ENCODE results near the gene PRMT2.

Gene PRMT2

GRCh38 chr21:46646541-46647154 lies 11.2 kb downstream of the PRMT2 start:
- Histone ChIP-seq H3K9ac (ENCODE audit: insufficient read length, low read depth) (no peak overlapping the region), H3K36me3 (ENCODE audit: insufficient read depth, insufficient read length, low read length) (peaks cover 96% of the 10 kb centered on the region), H3K4me3 (ENCODE audit: insufficient read length, low read depth) (no peak overlapping the region), H3K27me3 (ENCODE audit: insufficient read depth, insufficient read length) (no peaks in the 10 kb centered on the region), H3K9me3 (ENCODE audit: insufficient read depth, low read length) (no peaks in the 10 kb centered on the region), H3K4me1 (ENCODE audit: insufficient read depth, insufficient read length) (no peaks in the 10 kb centered on the region)
- TF ChIP-seq ZNF274 (IDR thresholded peaks at IDR 0.05; ENCODE audit: low read depth, low read length) (no peak), SUZ12 (IDR thresholded peaks at IDR 0.05; ENCODE audit: extremely low read depth, insufficient read depth, insufficient read length) (no peak), YY1 (IDR thresholded peaks at IDR 0.05; ENCODE audit: insufficient read depth, insufficient read length) (no peak)
- DNase-seq (ENCODE audit: low read depth, low spot score), result no peak

GRCh38 chr21:46648539-46648938 lies 13.1 kb downstream of the PRMT2 start:
- no peak for TF ChIP-seq SUZ12 (IDR thresholded peaks at IDR 0.05; ENCODE audit: extremely low read depth, insufficient read depth, insufficient read length)
- no peak for TF ChIP-seq ZNF274 (IDR thresholded peaks at IDR 0.05; ENCODE audit: low read depth, low read length)
- no peak for TF ChIP-seq YY1 (IDR thresholded peaks at IDR 0.05; ENCODE audit: insufficient read depth, insufficient read length)
- Histone ChIP-seq H3K36me3 (ENCODE audit: insufficient read depth, insufficient read length, low read length) (peaks cover 99% of the 10 kb centered on the region), H3K9me3 (ENCODE audit: insufficient read depth, low read length) (peaks cover 4% of the 10 kb centered on the region; the same call in 1 of the 2 replicates), H3K4me1 (ENCODE audit: insufficient read depth, insufficient read length) (no peaks in the 10 kb centered on the region), H3K9ac (ENCODE audit: insufficient read length, low read depth) (no peak overlapping the region), H3K27me3 (ENCODE audit: insufficient read depth, insufficient read length) (no peaks in the 10 kb centered on the region), H3K4me3 (ENCODE audit: insufficient read length, low read depth) (no peak overlapping the region)
- no peak for DNase-seq (ENCODE audit: low read depth, low spot score)

DNA sequence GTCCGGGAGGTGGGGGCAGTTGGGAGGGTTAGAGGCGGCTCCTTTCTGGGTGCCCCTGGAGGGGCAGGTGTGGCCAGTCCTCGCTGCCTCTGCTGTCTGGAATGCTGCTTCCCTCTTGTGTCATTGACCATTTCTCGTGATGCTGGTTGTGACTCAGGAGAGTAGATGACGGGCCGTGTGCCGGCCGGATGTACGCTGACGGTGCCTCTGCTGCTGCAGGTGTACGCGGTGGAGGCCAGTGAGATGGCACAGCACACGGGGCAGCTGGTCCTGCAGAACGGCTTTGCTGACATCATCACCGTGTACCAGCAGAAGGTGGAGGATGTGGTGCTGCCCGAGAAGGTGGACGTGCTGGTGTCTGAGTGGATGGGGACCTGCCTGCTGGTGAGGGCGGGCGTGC lies 13.9 kb downstream of the PRMT2 start:
- Histone ChIP-seq H3K36me3 (ENCODE audit: insufficient read depth, insufficient read length, low read length) (peaks cover 99% of the 10 kb centered on the region), H3K9ac (ENCODE audit: insufficient read length, low read depth) (no peak overlapping the region), H3K4me1 (ENCODE audit: insufficient read depth, insufficient read length) (no peaks in the 10 kb centered on the region), H3K27me3 (ENCODE audit: insufficient read depth, insufficient read length) (no peaks in the 10 kb centered on the region), H3K4me3 (ENCODE audit: insufficient read length, low read depth) (no peak overlapping the region), H3K9me3 (ENCODE audit: insufficient read depth, low read length) (peaks cover 12% of the 10 kb centered on the region)
- TF ChIP-seq SUZ12 (IDR thresholded peaks at IDR 0.05; ENCODE audit: extremely low read depth, insufficient read depth, insufficient read length) (no peak), ZNF274 (IDR thresholded peaks at IDR 0.05; ENCODE audit: low read depth, low read length) (no peak), YY1 (IDR thresholded peaks at IDR 0.05; ENCODE audit: insufficient read depth, insufficient read length) (no peak)
- DNase-seq (ENCODE audit: low read depth, low spot score), result no peak

GRCh38 chr21:46650476-46651098 lies 15.1 kb downstream of the PRMT2 start:
- H3K27me3 ChIP-seq (ENCODE audit: insufficient read depth, insufficient read length), result no peaks in the 10 kb centered on the region
- no peak for DNase-seq (ENCODE audit: low read depth, low spot score)
- H3K4me3 ChIP-seq (ENCODE audit: insufficient read length, low read depth), result no peak overlapping the region
- peaks cover 25% of the 10 kb centered on the region for H3K9me3 ChIP-seq (ENCODE audit: insufficient read depth, low read length)
- H3K9ac ChIP-seq (ENCODE audit: insufficient read length, low read depth), result no peak overlapping the region
- H3K4me1 ChIP-seq (ENCODE audit: insufficient read depth, insufficient read length), result no peaks in the 10 kb centered on the region
- TF ChIP-seq YY1 (IDR thresholded peaks at IDR 0.05; ENCODE audit: insufficient read depth, insufficient read length) (no peak), ZNF274 (IDR thresholded peaks at IDR 0.05; ENCODE audit: low read depth, low read length) (no peak), SUZ12 (IDR thresholded peaks at IDR 0.05; ENCODE audit: extremely low read depth, insufficient read depth, insufficient read length) (no peak)
- peaks cover 98% of the 10 kb centered on the region for H3K36me3 ChIP-seq (ENCODE audit: insufficient read depth, insufficient read length, low read length)

GRCh38 chr21:46651121-46651520 lies 15.6 kb downstream of the PRMT2 start:
- H3K4me3 ChIP-seq (ENCODE audit: insufficient read length, low read depth), result no peak overlapping the region
- TF ChIP-seq YY1 (IDR thresholded peaks at IDR 0.05; ENCODE audit: insufficient read depth, insufficient read length) (no peak), ZNF274 (IDR thresholded peaks at IDR 0.05; ENCODE audit: low read depth, low read length) (no peak), SUZ12 (IDR thresholded peaks at IDR 0.05; ENCODE audit: extremely low read depth, insufficient read depth, insufficient read length) (no peak)
- peaks cover 30% of the 10 kb centered on the region for H3K9me3 ChIP-seq (ENCODE audit: insufficient read depth, low read length)
- H3K4me1 ChIP-seq (ENCODE audit: insufficient read depth, insufficient read length), result no peaks in the 10 kb centered on the region
- DNase-seq (ENCODE audit: low read depth, low spot score), result no peak
- peaks cover 98% of the 10 kb centered on the region for H3K36me3 ChIP-seq (ENCODE audit: insufficient read depth, insufficient read length, low read length)
- H3K9ac ChIP-seq (ENCODE audit: insufficient read length, low read depth), result no peak overlapping the region
- H3K27me3 ChIP-seq (ENCODE audit: insufficient read depth, insufficient read length), result no peaks in the 10 kb centered on the region

DNA sequence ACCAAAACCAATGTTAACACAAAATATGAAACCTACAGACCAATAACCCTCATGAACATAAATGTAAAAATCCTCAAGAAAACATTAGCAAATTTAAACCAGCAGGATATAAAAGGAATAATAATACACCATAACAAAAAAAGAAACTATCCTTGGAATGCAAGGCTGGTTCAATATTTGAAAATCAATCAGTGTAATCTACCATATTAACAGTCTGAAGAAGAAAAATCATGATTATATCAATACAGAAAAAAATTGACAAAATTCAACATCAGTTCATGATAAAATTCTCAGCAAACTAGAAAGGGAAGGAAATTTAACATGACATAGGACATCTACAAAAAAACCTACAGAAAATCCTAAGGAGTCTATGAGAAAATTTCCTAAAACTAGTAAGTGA lies 19.8 kb downstream of the PRMT2 start:
- peaks cover 87% of the 10 kb centered on the region for H3K36me3 ChIP-seq (ENCODE audit: insufficient read depth, insufficient read length, low read length)
- H3K27me3 ChIP-seq (ENCODE audit: insufficient read depth, insufficient read length), result no peaks in the 10 kb centered on the region

GRCh38 chr21:46656820-46657219 lies 21.3 kb downstream of the PRMT2 start:
- no peak for TF ChIP-seq ZNF274 (IDR thresholded peaks at IDR 0.05; ENCODE audit: low read depth, low read length)
- no peak overlapping the region for H3K4me3 ChIP-seq (ENCODE audit: insufficient read length, low read depth)
- H3K27me3 ChIP-seq (ENCODE audit: insufficient read depth, insufficient read length), result no peaks in the 10 kb centered on the region
- H3K9me3 ChIP-seq (ENCODE audit: insufficient read depth, low read length), result peaks cover 40% of the 10 kb centered on the region
- DNase-seq (ENCODE audit: low read depth, low spot score), result no peak
- peaks cover 78% of the 10 kb centered on the region for H3K36me3 ChIP-seq (ENCODE audit: insufficient read depth, insufficient read length, low read length)
- no peak overlapping the region for H3K9ac ChIP-seq (ENCODE audit: insufficient read length, low read depth)
- no peaks in the 10 kb centered on the region for H3K4me1 ChIP-seq (ENCODE audit: insufficient read depth, insufficient read length)

More for the DNA sequence above, 19.8 kb downstream of the PRMT2 start:
- no peak for DNase-seq (ENCODE audit: low read depth, low spot score)
- no peak for TF ChIP-seq SUZ12 (IDR thresholded peaks at IDR 0.05; ENCODE audit: extremely low read depth, insufficient read depth, insufficient read length)
- TF ChIP-seq YY1 (IDR thresholded peaks at IDR 0.05; ENCODE audit: insufficient read depth, insufficient read length), result no peak
- TF ChIP-seq ZNF274 (IDR thresholded peaks at IDR 0.05; ENCODE audit: low read depth, low read length), result no peak
- Histone ChIP-seq H3K4me3 (ENCODE audit: insufficient read length, low read depth) (no peak overlapping the region), H3K9me3 (ENCODE audit: insufficient read depth, low read length) (peaks cover 40% of the 10 kb centered on the region), H3K4me1 (ENCODE audit: insufficient read depth, insufficient read length) (no peaks in the 10 kb centered on the region), H3K9ac (ENCODE audit: insufficient read length, low read depth) (no peak overlapping the region)
